ENCODE results near the gene CYP4V2.

Gene CYP4V2

GRCh38 chr4:186191200-186192065, at the start of gene CYP4V2:
TSS of gene CYP4V2 (plus strand) at chr4:186191567. CDS start at chr4:186191824, 257 bp downstream.
- peak; percentile 79 for DNase-seq (ENCODE audit: low read depth)

GRCh38 chr4:186144198-186144945, 47.0 kb upstream of the CYP4V2 start:
- DNase-seq (ENCODE audit: low read depth) = no peak

DNA sequence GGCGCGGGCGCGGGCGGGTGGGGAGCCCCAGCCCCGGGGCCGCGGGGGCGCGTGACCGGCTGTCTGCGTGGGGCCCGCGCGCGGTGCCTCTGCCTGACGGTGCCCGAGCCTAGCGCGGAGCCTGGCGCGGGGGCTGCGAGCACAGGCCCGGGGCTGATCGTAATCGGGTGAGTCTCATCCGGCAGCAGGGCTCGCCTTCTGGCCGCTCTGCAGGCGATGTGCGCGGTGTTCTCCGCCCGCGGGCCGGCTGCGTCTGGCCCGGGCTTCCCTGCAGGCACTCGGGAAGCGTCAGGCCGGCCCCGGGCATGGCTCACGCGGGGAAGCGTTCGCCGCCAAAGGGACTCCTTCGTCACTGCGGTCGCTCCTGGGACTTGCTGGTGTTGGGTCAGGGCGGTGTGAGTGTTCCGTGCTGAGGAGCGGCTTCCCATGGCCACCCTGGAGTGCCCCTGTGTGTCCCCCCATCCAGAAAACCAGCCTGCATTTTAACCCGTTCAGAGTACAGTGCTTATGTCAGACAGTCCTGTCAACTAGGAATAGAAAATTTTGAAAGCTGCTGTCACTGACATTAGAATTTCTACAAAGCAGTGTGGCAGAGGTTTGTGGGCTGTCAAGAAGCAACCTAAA, 46.3 kb upstream of the CYP4V2 start:
- DNase-seq (ENCODE audit: low read depth) = no peak

- no peak for DNase-seq (ENCODE audit: low read depth)
These were observed 44.9 kb upstream of the CYP4V2 start for GRCh38 chr4:186146458-186146857.

- no peak for DNase-seq (ENCODE audit: low read depth)
These were observed 42.9 kb upstream of the CYP4V2 start for GRCh38 chr4:186148336-186148975.

GRCh38 chr4:186149872-186150271, 41.5 kb upstream of the CYP4V2 start:
- DNase-seq (ENCODE audit: low read depth) = no peak

GRCh38 chr4:186150926-186151325, 40.4 kb upstream of the CYP4V2 start:
- DNase-seq (ENCODE audit: low read depth) = no peak

DNA sequence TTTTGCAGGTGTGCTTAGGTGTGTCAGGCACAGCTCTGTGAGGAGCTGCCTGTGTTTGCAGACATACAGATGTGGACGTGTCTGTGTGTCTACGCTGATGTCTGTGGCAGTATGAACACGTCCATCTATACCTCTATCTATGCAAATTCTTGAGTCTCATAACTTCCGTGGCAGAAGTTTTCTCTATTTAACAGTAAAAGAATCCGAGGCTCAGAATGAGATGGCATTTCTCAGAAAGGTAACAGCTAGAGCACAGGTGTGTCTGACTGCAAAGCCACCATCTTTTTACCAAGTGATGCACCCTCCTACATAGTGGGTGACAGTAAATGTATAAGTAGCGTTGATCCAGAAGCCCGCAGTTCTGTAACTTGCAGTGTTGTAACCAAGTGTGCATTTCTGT, 39.9 kb upstream of the CYP4V2 start:
- DNase-seq (ENCODE audit: low read depth) = no peak

GRCh38 chr4:186158021-186158813, 33.1 kb upstream of the CYP4V2 start:
- no peak for DNase-seq (ENCODE audit: low read depth)

DNA sequence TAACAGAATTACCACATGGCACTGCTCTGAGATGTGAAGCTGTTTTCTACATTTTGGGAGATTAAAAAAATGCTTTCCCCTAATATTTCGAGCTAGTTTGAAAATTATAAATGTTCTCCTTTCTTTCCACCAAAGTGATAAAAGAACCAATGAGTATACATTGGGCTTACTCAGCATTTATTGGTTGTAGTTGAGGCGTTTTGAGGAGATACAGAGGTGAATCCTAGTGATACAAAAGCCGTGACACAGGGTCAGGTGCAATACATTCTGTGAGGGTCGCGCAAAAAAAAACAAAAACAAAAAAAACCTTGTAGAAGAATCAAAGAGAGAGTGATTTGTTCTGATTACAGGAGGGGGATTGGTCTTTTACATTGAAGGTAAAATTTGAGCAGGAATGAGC, 32.4 kb upstream of the CYP4V2 start:
- no peak for DNase-seq (ENCODE audit: low read depth)

- DNase-seq (ENCODE audit: low read depth) = no peak
These were observed 31.8 kb upstream of the CYP4V2 start for GRCh38 chr4:186159613-186160012.

DNA sequence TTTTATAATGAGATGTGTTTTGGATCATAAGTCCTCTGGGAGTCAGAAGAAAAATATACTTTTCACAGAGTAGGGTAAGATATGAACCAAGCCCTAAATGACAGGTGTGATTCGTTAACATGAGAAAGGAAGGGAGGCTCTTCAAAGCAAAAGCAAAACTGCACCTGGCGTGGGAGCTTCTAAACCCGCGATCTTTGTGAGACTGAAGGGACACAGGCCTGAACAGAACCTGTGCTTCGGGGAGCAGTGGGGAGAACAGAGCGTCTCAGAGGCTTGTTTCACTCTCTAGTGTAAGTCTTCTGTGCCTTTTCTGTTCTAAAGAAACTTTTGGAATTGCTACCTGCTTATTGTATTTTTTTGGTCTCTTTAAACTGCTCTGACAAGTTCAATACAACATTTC, 30.2 kb upstream of the CYP4V2 start:
- DNase-seq (ENCODE audit: low read depth) = no peak

GRCh38 chr4:186166852-186167512, 24.4 kb upstream of the CYP4V2 start:
- no peak for DNase-seq (ENCODE audit: low read depth)

GRCh38 chr4:186167605-186168004, 23.8 kb upstream of the CYP4V2 start:
- no peak for DNase-seq (ENCODE audit: low read depth)

- DNase-seq (ENCODE audit: low read depth) = no peak
These were observed 22.6 kb upstream of the CYP4V2 start for GRCh38 chr4:186168750-186169149.

- no peak for DNase-seq (ENCODE audit: low read depth)
These were observed 21.9 kb upstream of the CYP4V2 start for GRCh38 chr4:186169333-186169944.

GRCh38 chr4:186169945-186170802, 21.2 kb upstream of the CYP4V2 start:
- no peak for DNase-seq (ENCODE audit: low read depth)

GRCh38 chr4:186170966-186171365, 20.4 kb upstream of the CYP4V2 start:
- no peak for DNase-seq (ENCODE audit: low read depth)

DNA sequence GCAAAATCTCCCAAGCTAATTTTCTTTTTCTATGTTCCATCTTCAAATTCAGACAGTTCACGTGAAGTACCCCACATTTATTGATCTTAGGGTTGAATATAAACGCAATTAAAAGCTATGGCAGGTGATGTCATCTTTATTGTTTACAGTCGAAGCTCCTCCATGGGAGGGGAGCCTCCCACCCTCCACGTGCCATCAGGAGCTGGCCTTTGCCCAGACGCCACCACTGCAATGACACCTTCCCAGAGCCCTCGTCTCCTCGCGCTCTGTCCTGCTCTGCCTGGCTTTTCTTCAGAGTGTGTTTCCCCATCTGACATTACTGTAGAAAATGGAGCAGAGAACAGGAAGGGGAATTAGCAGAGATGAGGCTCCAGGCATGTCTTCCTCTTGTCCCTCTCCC, 18.8 kb upstream of the CYP4V2 start:
- DNase-seq (ENCODE audit: low read depth) = no peak

- DNase-seq (ENCODE audit: low read depth) = no peak
These were observed 3.3 kb upstream of the CYP4V2 start for GRCh38 chr4:186188107-186188506.

Data from activated T-helper 1 cell treated with Interleukin-2 at 50 U/mL for 16 hours (primary cell).